K562 (cell line): ENCODE data around the gene PTGES3. TPM values are rescaled to one million over a fixed set of nuclear protein-coding genes. Genes with fewer than 3 reads are reported as not detected.
A peak's percentile ranks its signal among the peaks of the same experiment; 100 is the strongest.

ENCODE experiments used
- C11orf30 ChIP-seq: fragments of 450-650 bp; IDR thresholded peaks from 2 replicates; pipeline ENCODE4 v1.6.1; 2016; ENCODE audit warnings: low read depth, mild to moderate bottlenecking
- CHD4 ChIP-seq: fragments of 200-600 bp; sonication (generic); IDR thresholded peaks from 3 replicates; pipeline ENCODE4 v1.6.1; 2012; ENCODE audit warnings: low read depth, mild to moderate bottlenecking, mixed read lengths, low read length, inconsistent platforms; ENCODE audit not compliant: insufficient read depth, insufficient replicate concordance, poor library complexity, severe bottlenecking
- CREB3L1 ChIP-seq: fragments of 450-650 bp; IDR thresholded peaks from 2 replicates; pipeline ENCODE4 v1.6.1; 2014; ENCODE audit warnings: low read depth, mild to moderate bottlenecking, moderate library complexity, borderline replicate concordance
- E2F1 ChIP-seq: sonication (generic); formaldehyde crosslinking; IDR thresholded peaks from 2 replicates; pipeline ENCODE4 v1.8.1; 2023; ENCODE audit warnings: mild to moderate bottlenecking, missing genetic modification reagents, moderate library complexity
- FOXP4 ChIP-seq: sonication (generic); formaldehyde crosslinking; IDR thresholded peaks from 2 replicates; pipeline ENCODE4 v1.8.0; 2022; ENCODE audit warnings: mild to moderate bottlenecking, missing genetic modification reagents, borderline replicate concordance
- GMEB1 ChIP-seq: fragments of 250-450 bp; sonication (Bioruptor Pico); IDR thresholded peaks from 2 replicates; pipeline ENCODE4 v1.4.0; 2020; ENCODE audit warnings: mild to moderate bottlenecking
- GTF2E2 ChIP-seq: fragments of 200-800 bp; sonication (Bioruptor generic); IDR thresholded peaks from 2 replicates; pipeline ENCODE4 v1.6.1; 2016; ENCODE audit warnings: missing genetic modification characterization, missing compliant biosample characterization
- HNRNPUL1 ChIP-seq: fragments of 200-400 bp; formaldehyde crosslinking; IDR thresholded peaks from 2 replicates; pipeline ENCODE4 v1.6.1; 2017; ENCODE audit warnings: low read length
- MYBL2 ChIP-seq, 2 experiments: fragments of 450-650 bp in 1 of 2; sonication (generic) in 1 of 2; formaldehyde crosslinking in 1 of 2; IDR thresholded peaks; 2 replicates each; pipeline versions ENCODE4 v1.6.1 to v1.8.1; 2017 to 2022; ENCODE audit warnings: borderline replicate concordance in 1 of 2, inconsistent platforms in 1 of 2, low read depth in 1 of 2, mild to moderate bottlenecking in 1 of 2, missing genetic modification reagents in 1 of 2, moderate library complexity in 1 of 2
- NFIC ChIP-seq: fragments of 450-650 bp; IDR thresholded peaks from 2 replicates; pipeline ENCODE4 v1.6.1; 2017; ENCODE audit warnings: mild to moderate bottlenecking, inconsistent platforms
- NRF1 ChIP-seq, 2 experiments: fragments of 450-650 bp; IDR thresholded peaks in 1 of 2; conservative IDR thresholded peaks in 1 of 2; 2 replicates each; pipeline ENCODE4 v1.6.1; 2014; ENCODE audit warnings: mild to moderate bottlenecking in 2 of 2
- RBM39 ChIP-seq: fragments of 200-400 bp; formaldehyde crosslinking; optimal IDR thresholded peaks from 2 replicates; pipeline ENCODE3; 2018; ENCODE audit warnings: low read depth, low read length
- SAFB ChIP-seq: fragments of 200-400 bp; formaldehyde crosslinking; IDR thresholded peaks from 2 replicates; pipeline ENCODE4 v1.6.1; 2017; ENCODE audit warnings: low read depth, low read length, borderline replicate concordance
- SIN3A ChIP-seq, 2 experiments: fragments of 150-350 bp in 1 of 2; IDR thresholded peaks; 2 replicates each; pipeline ENCODE4 v1.6.1; 2011 to 2016; ENCODE audit warnings: borderline replicate concordance in 2 of 2, low read depth in 2 of 2, low read length in 2 of 2, mild to moderate bottlenecking in 2 of 2, moderate library complexity in 2 of 2; ENCODE audit not compliant: control insufficient read depth in 1 of 2
- SMARCE1 ChIP-seq: fragments of 450-650 bp; IDR thresholded peaks from 2 replicates; pipeline ENCODE4 v1.7.1; 2016; ENCODE audit warnings: mild to moderate bottlenecking
- TCF15 ChIP-seq: fragments of 250-450 bp; sonication (Bioruptor Pico); IDR thresholded peaks from 2 replicates; pipeline ENCODE4 v1.8.0; 2022; ENCODE audit warnings: moderate library complexity, mild to moderate bottlenecking, inconsistent platforms
- ZNF143 ChIP-seq: sonication (generic); formaldehyde crosslinking; IDR thresholded peaks from 2 replicates; pipeline ENCODE4 v1.9.0; 2022; ENCODE audit warnings: mild to moderate bottlenecking, missing genetic modification reagents
- ZNF431 ChIP-seq: sonication (generic); formaldehyde crosslinking; IDR thresholded peaks from 2 replicates; pipeline ENCODE4 v1.8.0; 2022; ENCODE audit warnings: mild to moderate bottlenecking, missing genetic modification reagents
- ZNF583 ChIP-seq: fragments of 250-450 bp; sonication (Bioruptor Pico); IDR thresholded peaks from 2 replicates; pipeline ENCODE4 v1.4.0; 2020
- ZNF76 ChIP-seq: fragments of 250-450 bp; sonication (Bioruptor Pico); IDR thresholded peaks from 2 replicates; pipeline ENCODE4 v1.4.0; 2020; ENCODE audit warnings: mild to moderate bottlenecking, moderate library complexity, borderline replicate concordance
- polyA plus RNA-seq, 8 experiments: library from polyadenylated mRNA; depleted of rRNA in 4 of 8; stranded (reverse) in 5 of 8; unstranded in 3 of 8; fragments of >200 nt; fragmentation: Nextera tagmentation in 2 of 8; fragmentation: Illumina TruSeq in 1 of 8; extraction: Ambion mirVana in 2 of 8; extraction: Trizol in 1 of 8; gene quantifications; 2 replicates each; pipeline versions ENCODE4 v1.2.1 to v1.2.3, GENCODE V29; 2011 to 2014; ENCODE audit warnings: inconsistent platforms in 1 of 8, missing spikeins in 1 of 8
- total RNA-seq, 7 experiments: library from RNA; depleted of rRNA in 6 of 7; stranded (reverse); fragments of >200 nt in 6 of 7; fragmentation: Illumina TruSeq in 2 of 7; extraction: Trizol in 2 of 7; gene quantifications; 2 replicates each; pipeline versions ENCODE4 v1.2.1 to v1.2.3, GENCODE V29; 2011 to 2021; ENCODE audit warnings: low replicate concordance in 1 of 7

PTGES3 gene
- total and polyA plus RNA-seq, 9 of the 15 experiments (the other 6 are each of a cell fraction or from before 2014, with no cell fraction given): 163 to 501 (median 213) TPM

- TF ChIP-seq FOXP4 (peak; percentile 84; the same call in 1 of the 2 replicates), RBM39 (peak; percentile 24), SMARCE1 (no peak), TCF15 (CRISPR knock-in tag) (0 out of 2 replicates have a peak, but pooled peaks have one; percentile 34), CREB3L1 (peak; percentile 76), C11orf30 (peak; percentile 99), NRF1 (conservative IDR thresholded peaks at IDR 0.05 in 1 of 2, IDR thresholded peaks at IDR 0.05 in 1 of 2) (peak; percentile 97), E2F1 (CRISPR knock-in tag) (peak; percentile 51), HNRNPUL1 (no peak), SAFB (no peak), SIN3A (IDR thresholded peaks at IDR 0.05; ENCODE audit: borderline replicate concordance in 2 of 2, control insufficient read depth in 1 of 2, low read depth in 2 of 2, low read length in 2 of 2) (peak in 1 of 2 experiments; percentile 76; a peak in 2 of 4 replicates), MYBL2 (IDR thresholded peaks at IDR 0.05; ENCODE audit: low read depth) (peak; percentile 98), MYBL2 (CRISPR knock-in tag; IDR thresholded peaks at IDR 0.05; ENCODE audit: borderline replicate concordance) (no peak), ZNF431 (CRISPR knock-in tag) (peak; percentile 52; the same call in 1 of the 2 replicates), GTF2E2 (peak; percentile 97), GMEB1 (CRISPR knock-in tag) (peak; percentile 95), NFIC (peak; percentile 56), ZNF143 (CRISPR knock-in tag) (peak; percentile 82), CHD4 (no peak), ZNF76 (CRISPR knock-in tag) (no peak), ZNF583 (0 out of 2 replicates have a peak, but pooled peaks have one; percentile 19)
These were observed at the start of gene PTGES3 (continued) for GRCh38 chr12:56688129-56688845.
